Spleen (tissue), 7 donors: Measurements from ENCODE around the gene NRIP3.

Source experiments
- POLR2A ChIP-seq, 3 donors: fragments of 450-650 bp; IDR thresholded peaks; one replicate each; pipeline ENCODE4 v1.5.1; 2017; ENCODE audit warnings: antibody characterized with exemption in 3 of 3, mild to moderate bottlenecking in 1 of 3
- POLR2AphosphoS5 ChIP-seq, 3 donors: sonication (generic); formaldehyde crosslinking; IDR thresholded peaks; one replicate each; pipeline ENCODE4 v1.5.1; 2017; ENCODE audit warnings: antibody characterized with exemption in 3 of 3
- TF ChIP-seq, protein P1 (sequence below), 11 experiments: fragments of 200-600 bp in 7 of 11; fragments of 450-650 bp in 4 of 11; sonication (generic) in 4 of 11; IDR thresholded peaks in 8 of 11; conservative IDR thresholded peaks in 3 of 11; 1 replicate in 7 of 11; 2 replicates in 4 of 11; pipeline versions ENCODE4 v1.4.0 to v1.8.0; 2016 to 2021; ENCODE audit warnings: antibody characterized with exemption in 11 of 11, inconsistent platforms in 4 of 11, mild to moderate bottlenecking in 1 of 11
- donor health status: DM: no; HTN: no; CAD: no; lungs with moderate emphysema.
- donor health status: DM: no; HTN: no; CAD: no.
- donor health status: DM: no; HTN: no; CAD: no.

DNA sequence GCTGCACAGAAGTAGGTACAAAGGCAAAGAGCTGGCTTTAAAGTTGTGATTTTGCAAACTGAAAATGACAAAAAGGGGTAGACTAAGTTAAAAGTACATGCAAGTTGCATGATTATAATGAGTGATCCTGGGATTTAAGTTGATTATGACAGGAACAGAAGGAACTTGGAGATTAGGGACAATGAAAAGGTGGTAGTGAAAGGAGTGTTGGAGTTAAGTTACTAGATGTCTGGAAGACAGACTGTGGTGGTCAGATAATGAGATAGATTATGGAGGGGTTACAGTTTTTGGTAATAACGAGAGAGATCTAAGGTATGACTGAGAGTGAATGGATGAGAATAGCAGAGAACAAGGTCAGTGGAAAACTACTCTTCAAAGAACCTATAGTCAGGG lies 31.9 kb downstream of the NRIP3 start:
- TF ChIP-seq, protein P1, sequence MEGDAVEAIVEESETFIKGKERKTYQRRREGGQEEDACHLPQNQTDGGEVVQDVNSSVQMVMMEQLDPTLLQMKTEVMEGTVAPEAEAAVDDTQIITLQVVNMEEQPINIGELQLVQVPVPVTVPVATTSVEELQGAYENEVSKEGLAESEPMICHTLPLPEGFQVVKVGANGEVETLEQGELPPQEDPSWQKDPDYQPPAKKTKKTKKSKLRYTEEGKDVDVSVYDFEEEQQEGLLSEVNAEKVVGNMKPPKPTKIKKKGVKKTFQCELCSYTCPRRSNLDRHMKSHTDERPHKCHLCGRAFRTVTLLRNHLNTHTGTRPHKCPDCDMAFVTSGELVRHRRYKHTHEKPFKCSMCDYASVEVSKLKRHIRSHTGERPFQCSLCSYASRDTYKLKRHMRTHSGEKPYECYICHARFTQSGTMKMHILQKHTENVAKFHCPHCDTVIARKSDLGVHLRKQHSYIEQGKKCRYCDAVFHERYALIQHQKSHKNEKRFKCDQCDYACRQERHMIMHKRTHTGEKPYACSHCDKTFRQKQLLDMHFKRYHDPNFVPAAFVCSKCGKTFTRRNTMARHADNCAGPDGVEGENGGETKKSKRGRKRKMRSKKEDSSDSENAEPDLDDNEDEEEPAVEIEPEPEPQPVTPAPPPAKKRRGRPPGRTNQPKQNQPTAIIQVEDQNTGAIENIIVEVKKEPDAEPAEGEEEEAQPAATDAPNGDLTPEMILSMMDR (IDR thresholded peaks at IDR 0.05 in 8 of 11, conservative IDR thresholded peaks at IDR 0.05 in 3 of 11), result no peak
- TF ChIP-seq POLR2A (IDR thresholded peaks at IDR 0.05) (no peak), POLR2AphosphoS5 (IDR thresholded peaks at IDR 0.05) (no peak)
